Measurements from ENCODE around the gene MPDZ.

Gene MPDZ

DNA sequence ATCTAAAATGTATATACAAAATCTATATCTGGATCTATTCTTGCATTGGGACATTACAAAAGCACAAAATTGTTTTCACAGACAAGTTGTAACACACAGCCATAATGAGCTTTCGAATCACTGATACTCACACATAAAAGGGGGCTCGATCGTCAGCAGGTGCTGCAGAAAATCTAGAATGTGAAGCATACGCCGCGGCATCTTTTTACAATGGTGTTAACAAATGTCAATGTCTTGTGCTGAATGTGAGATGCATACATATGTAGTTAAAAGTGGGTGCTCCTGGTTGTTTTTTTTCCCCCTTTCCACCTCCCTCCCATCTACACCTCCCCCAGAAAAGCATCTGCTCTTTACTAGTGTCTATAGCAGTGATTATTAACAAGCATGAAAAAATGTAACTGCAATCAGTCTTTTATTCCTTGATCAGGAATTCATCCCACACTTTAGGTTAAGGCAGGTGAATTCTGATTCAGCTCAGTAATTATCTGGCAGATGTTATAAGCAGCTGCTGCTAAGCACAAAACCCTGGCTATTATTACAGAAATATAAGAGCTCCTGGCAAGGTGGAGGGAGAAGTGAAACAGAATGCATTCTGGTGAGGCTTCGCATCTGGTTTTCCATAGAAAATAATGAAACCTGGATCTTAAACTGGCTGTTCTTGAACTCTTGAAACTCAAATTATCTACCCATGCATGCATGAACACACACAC lies 114.1 kb downstream of the MPDZ start:
- Histone ChIP-seq H3K9me3 (ENCODE audit: insufficient read depth, low read length) (no peaks in the 10 kb centered on the region), H3K27ac (ENCODE audit: low read depth, low read length) (no peak overlapping the region), H3K79me2 (ENCODE audit: insufficient read depth, low read length) (no peaks in the 10 kb centered on the region), H3K36me3 (ENCODE audit: low read length) (no peaks in the 10 kb centered on the region), H3K9ac (ENCODE audit: low read length) (no peak overlapping the region), H2AFZ (ENCODE audit: low read depth, low read length, severe bottlenecking) (no peak overlapping the region), H3F3A (ENCODE audit: insufficient read depth) (no peaks in the 10 kb centered on the region), H3K27me3 (ENCODE audit: low read length) (no peaks in the 10 kb centered on the region), H3K9me2 (replicated peaks; ENCODE audit: insufficient read depth, low read length) (no peaks in the 10 kb centered on the region), H3K4me2 (ENCODE audit: low read depth, low read length, poor library complexity, severe bottlenecking) (no peak overlapping the region), H3K4me3 (ENCODE audit: insufficient read depth, low read length, poor library complexity, severe bottlenecking) (no peak overlapping the region), H4K20me1 (ENCODE audit: low read depth, low read length) (no peaks in the 10 kb centered on the region)
- TF ChIP-seq EZH2phosphoT487 (conservative IDR thresholded peaks at IDR 0.05; ENCODE audit: low read length) = no peak
- TF ChIP-seq, protein P1, sequence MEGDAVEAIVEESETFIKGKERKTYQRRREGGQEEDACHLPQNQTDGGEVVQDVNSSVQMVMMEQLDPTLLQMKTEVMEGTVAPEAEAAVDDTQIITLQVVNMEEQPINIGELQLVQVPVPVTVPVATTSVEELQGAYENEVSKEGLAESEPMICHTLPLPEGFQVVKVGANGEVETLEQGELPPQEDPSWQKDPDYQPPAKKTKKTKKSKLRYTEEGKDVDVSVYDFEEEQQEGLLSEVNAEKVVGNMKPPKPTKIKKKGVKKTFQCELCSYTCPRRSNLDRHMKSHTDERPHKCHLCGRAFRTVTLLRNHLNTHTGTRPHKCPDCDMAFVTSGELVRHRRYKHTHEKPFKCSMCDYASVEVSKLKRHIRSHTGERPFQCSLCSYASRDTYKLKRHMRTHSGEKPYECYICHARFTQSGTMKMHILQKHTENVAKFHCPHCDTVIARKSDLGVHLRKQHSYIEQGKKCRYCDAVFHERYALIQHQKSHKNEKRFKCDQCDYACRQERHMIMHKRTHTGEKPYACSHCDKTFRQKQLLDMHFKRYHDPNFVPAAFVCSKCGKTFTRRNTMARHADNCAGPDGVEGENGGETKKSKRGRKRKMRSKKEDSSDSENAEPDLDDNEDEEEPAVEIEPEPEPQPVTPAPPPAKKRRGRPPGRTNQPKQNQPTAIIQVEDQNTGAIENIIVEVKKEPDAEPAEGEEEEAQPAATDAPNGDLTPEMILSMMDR (IDR thresholded peaks at IDR 0.05; ENCODE audit: insufficient read depth, low read length, poor library complexity, severe bottlenecking) = no peak

DNA sequence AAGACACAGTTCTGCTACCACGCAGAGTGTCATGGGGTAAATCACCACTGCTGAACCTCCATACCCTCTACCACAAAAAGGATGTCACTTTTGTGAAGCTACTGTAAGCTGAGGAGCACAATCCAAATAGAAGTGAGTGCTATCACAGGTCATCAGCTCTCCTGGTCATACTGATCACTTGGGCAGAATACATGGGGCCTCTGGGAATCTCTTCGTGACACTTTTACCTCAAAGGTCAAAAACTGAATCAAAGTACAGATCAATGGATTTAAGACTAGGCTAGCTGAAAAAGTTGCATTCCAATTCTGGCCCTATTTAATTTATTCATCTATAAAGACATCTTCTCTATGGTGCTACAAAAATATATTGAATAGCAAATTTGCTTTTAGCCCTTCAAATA lies 115.5 kb downstream of the MPDZ start:
- H3K79me2 ChIP-seq (ENCODE audit: insufficient read depth, low read length) = no peaks in the 10 kb centered on the region
- no peak overlapping the region for H3K27ac ChIP-seq (ENCODE audit: low read depth, low read length)
- TF ChIP-seq, protein P1 (IDR thresholded peaks at IDR 0.05; ENCODE audit: insufficient read depth, low read length, poor library complexity, severe bottlenecking) = no peak
- H3K4me2 ChIP-seq (ENCODE audit: low read depth, low read length, poor library complexity, severe bottlenecking) = no peak overlapping the region
- no peaks in the 10 kb centered on the region for H3K9me2 ChIP-seq (replicated peaks; ENCODE audit: insufficient read depth, low read length)
- no peaks in the 10 kb centered on the region for H3K36me3 ChIP-seq (ENCODE audit: low read length)
- H3K9ac ChIP-seq (ENCODE audit: low read length) = no peak overlapping the region
- no peak overlapping the region for H3K4me3 ChIP-seq (ENCODE audit: insufficient read depth, low read length, poor library complexity, severe bottlenecking)
- H2AFZ ChIP-seq (ENCODE audit: low read depth, low read length, severe bottlenecking) = no peak overlapping the region
- no peaks in the 10 kb centered on the region for H3F3A ChIP-seq (ENCODE audit: insufficient read depth)
- no peaks in the 10 kb centered on the region for H3K27me3 ChIP-seq (ENCODE audit: low read length)
- H4K20me1 ChIP-seq (ENCODE audit: low read depth, low read length) = no peaks in the 10 kb centered on the region
- no peaks in the 10 kb centered on the region for H3K9me3 ChIP-seq (ENCODE audit: insufficient read depth, low read length)

DNA sequence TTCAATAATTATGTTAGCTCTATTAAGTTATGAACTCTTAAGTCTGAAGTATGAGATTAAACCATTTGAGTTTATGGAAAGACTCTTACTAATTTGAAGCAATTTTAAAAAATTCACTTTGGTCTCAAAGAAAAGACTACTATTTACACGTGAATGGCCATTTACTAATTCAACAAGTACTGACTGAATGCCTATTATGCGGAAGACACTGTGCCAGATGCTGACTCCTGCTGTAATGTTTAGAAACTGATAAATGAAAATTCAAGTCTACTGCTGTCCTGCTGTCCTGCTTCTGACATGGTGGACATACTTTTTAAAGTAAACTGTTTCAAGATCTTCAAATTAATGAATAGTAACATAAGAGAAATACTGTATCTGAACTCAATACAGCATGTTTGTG lies 116.2 kb downstream of the MPDZ start:
- H3K9me2 ChIP-seq (replicated peaks; ENCODE audit: insufficient read depth, low read length) = no peaks in the 10 kb centered on the region
- H3K9me3 ChIP-seq (ENCODE audit: insufficient read depth, low read length) = no peaks in the 10 kb centered on the region
- H3F3A ChIP-seq (ENCODE audit: insufficient read depth) = no peaks in the 10 kb centered on the region
- no peaks in the 10 kb centered on the region for H4K20me1 ChIP-seq (ENCODE audit: low read depth, low read length)
- H3K27me3 ChIP-seq (ENCODE audit: low read length) = no peaks in the 10 kb centered on the region
- no peaks in the 10 kb centered on the region for H3K79me2 ChIP-seq (ENCODE audit: insufficient read depth, low read length)
- H3K36me3 ChIP-seq (ENCODE audit: low read length) = no peaks in the 10 kb centered on the region
- no peak overlapping the region for H3K9ac ChIP-seq (ENCODE audit: low read length)
- TF ChIP-seq, protein P1 (IDR thresholded peaks at IDR 0.05; ENCODE audit: insufficient read depth, low read length, poor library complexity, severe bottlenecking) = no peak
- TF ChIP-seq EZH2phosphoT487 (conservative IDR thresholded peaks at IDR 0.05; ENCODE audit: low read length) = no peak
- no peak overlapping the region for H3K4me3 ChIP-seq (ENCODE audit: insufficient read depth, low read length, poor library complexity, severe bottlenecking)
- H3K4me2 ChIP-seq (ENCODE audit: low read depth, low read length, poor library complexity, severe bottlenecking) = no peak overlapping the region
- H3K27ac ChIP-seq (ENCODE audit: low read depth, low read length) = no peak overlapping the region
- no peak overlapping the region for H2AFZ ChIP-seq (ENCODE audit: low read depth, low read length, severe bottlenecking)

All from SU-DHL-6 (cell line).